Measurements from ENCODE around the gene SERTAD2.

The SERTAD2 gene

GRCh38 chr2:64644458-64645382 lies 9.0 kb downstream of the SERTAD2 start:
- DNase-seq: peak; percentile 62 to 76

GRCh38 chr2:64643838-64644457 lies 9.8 kb downstream of the SERTAD2 start:
- no peak for DNase-seq

GRCh38 chr2:64641599-64641998 lies 12.1 kb downstream of the SERTAD2 start:
- no peak for DNase-seq

GRCh38 chr2:64640153-64641044 lies 13.3 kb downstream of the SERTAD2 start:
- DNase-seq: no peak

- no peak for DNase-seq
Observed at GRCh38 chr2:64639691-64640090, 14.0 kb downstream of the SERTAD2 start.

GRCh38 chr2:64638502-64639120 lies 15.1 kb downstream of the SERTAD2 start:
- DNase-seq: no peak

- no peak for DNase-seq
Observed at GRCh38 chr2:64637931-64638330, 15.8 kb downstream of the SERTAD2 start.

- no peak for DNase-seq
Observed at GRCh38 chr2:64637000-64637635, 16.6 kb downstream of the SERTAD2 start.

GRCh38 chr2:64635976-64636911 lies 17.5 kb downstream of the SERTAD2 start:
- DNase-seq: no peak

- DNase-seq: no peak
Observed at GRCh38 chr2:64634345-64635267, 19.1 kb downstream of the SERTAD2 start.

GRCh38 chr2:64632835-64633819 lies 20.6 kb downstream of the SERTAD2 start:
- DNase-seq: no peak

- no peak for DNase-seq
Observed at GRCh38 chr2:64631771-64632170, 21.9 kb downstream of the SERTAD2 start.

- DNase-seq: no peak
Observed at GRCh38 chr2:64630752-64631151, 23.0 kb downstream of the SERTAD2 start.

- no peak for DNase-seq
Observed at GRCh38 chr2:64629875-64630274, 23.8 kb downstream of the SERTAD2 start.

GRCh38 chr2:64629329-64629781 lies 24.4 kb downstream of the SERTAD2 start:
- DNase-seq: no peak

- no peak for DNase-seq
Observed at GRCh38 chr2:64627860-64628841, 25.6 kb downstream of the SERTAD2 start.
